Peyer's patch (tissue), 4 donors: ENCODE results near the gene TLK2.

Source experiments
- POLR2A ChIP-seq, 2 donors: fragments of 450-650 bp; IDR thresholded peaks; one replicate each; pipeline ENCODE4 v1.5.1; 2017; ENCODE audit warnings: antibody characterized with exemption in 2 of 2, mild to moderate bottlenecking in 2 of 2, moderate library complexity in 2 of 2
- TF ChIP-seq, protein P1 (sequence below), 6 experiments: fragments of 450-650 bp in 4 of 6; fragments of 200-600 bp in 2 of 6; sonication (generic) in 1 of 6; IDR thresholded peaks; one replicate each; pipeline ENCODE4 v1.5.1; 2017 to 2019; ENCODE audit warnings: antibody characterized with exemption in 6 of 6, mild to moderate bottlenecking in 3 of 6, moderate library complexity in 1 of 6

DNA sequence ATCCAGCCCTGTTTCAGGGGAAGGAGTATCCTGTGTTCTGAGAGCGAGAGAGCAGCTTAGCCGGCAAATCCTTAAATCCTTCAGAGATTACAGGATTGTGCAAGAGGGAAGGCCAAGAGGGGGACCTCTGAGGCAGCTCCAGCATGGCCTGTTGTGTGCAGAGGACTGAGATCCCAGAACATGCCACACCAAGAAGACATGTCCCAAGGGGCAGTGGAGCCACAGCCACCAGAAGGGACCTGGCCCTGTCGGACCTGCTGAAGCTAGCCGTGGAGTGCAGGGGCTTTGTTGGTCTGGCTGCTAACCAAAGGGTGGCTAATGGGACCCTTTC lies 147.2 kb downstream of the TLK2 start:
- TF ChIP-seq, protein P1, sequence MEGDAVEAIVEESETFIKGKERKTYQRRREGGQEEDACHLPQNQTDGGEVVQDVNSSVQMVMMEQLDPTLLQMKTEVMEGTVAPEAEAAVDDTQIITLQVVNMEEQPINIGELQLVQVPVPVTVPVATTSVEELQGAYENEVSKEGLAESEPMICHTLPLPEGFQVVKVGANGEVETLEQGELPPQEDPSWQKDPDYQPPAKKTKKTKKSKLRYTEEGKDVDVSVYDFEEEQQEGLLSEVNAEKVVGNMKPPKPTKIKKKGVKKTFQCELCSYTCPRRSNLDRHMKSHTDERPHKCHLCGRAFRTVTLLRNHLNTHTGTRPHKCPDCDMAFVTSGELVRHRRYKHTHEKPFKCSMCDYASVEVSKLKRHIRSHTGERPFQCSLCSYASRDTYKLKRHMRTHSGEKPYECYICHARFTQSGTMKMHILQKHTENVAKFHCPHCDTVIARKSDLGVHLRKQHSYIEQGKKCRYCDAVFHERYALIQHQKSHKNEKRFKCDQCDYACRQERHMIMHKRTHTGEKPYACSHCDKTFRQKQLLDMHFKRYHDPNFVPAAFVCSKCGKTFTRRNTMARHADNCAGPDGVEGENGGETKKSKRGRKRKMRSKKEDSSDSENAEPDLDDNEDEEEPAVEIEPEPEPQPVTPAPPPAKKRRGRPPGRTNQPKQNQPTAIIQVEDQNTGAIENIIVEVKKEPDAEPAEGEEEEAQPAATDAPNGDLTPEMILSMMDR (IDR thresholded peaks at IDR 0.05) = no peak
- no peak for TF ChIP-seq POLR2A (IDR thresholded peaks at IDR 0.05)
